H1 (cell line): ENCODE results near the gene CHST9. TPM values are rescaled to one million over a fixed set of nuclear protein-coding genes. Genes with fewer than 3 reads are reported as not detected.
A peak's percentile ranks its signal among the peaks of the same experiment; 100 is the strongest.

Experiments
- CREB1 ChIP-seq: IDR thresholded peaks from 2 replicates; pipeline ENCODE4 v1.6.1; 2012; ENCODE audit warnings: inconsistent platforms
- EGR1 ChIP-seq: IDR thresholded peaks from 2 replicates; pipeline ENCODE4 v1.6.1; 2011; ENCODE audit warnings: low read depth, low read length, borderline replicate concordance
- NRF1 ChIP-seq: IDR thresholded peaks from 2 replicates; pipeline ENCODE4 v1.6.1; 2011; ENCODE audit warnings: mild to moderate bottlenecking, low read depth, low read length, improper control_type of control experiment
- RAD21 ChIP-seq, 2 experiments: IDR thresholded peaks in 1 of 2; conservative IDR thresholded peaks in 1 of 2; 2 replicates each; pipeline ENCODE4 v1.6.1; 2011; ENCODE audit warnings: low read depth in 2 of 2, low read length in 2 of 2, improper control_type of control experiment in 1 of 2, inconsistent platforms in 1 of 2, mild to moderate bottlenecking in 1 of 2, moderate library complexity in 1 of 2
- RXRA ChIP-seq: IDR thresholded peaks from 2 replicates; pipeline ENCODE4 v1.6.1; 2011; ENCODE audit warnings: low read depth, mild to moderate bottlenecking, low read length, moderate library complexity; ENCODE audit not compliant: insufficient read depth
- SIN3A ChIP-seq, 2 experiments: IDR thresholded peaks in 1 of 2; conservative IDR thresholded peaks in 1 of 2; 2 replicates each; pipeline ENCODE4 v1.6.1; 2011 to 2012; ENCODE audit warnings: low read length in 2 of 2, improper control_type of control experiment in 1 of 2, low read depth in 1 of 2, mild to moderate bottlenecking in 1 of 2
- ZNF274 ChIP-seq: IDR thresholded peaks from 2 replicates; pipeline ENCODE4 v1.7.0; 2012; ENCODE audit warnings: low read length, borderline replicate concordance; ENCODE audit errors: extremely low read depth
- polyA plus RNA-seq, 7 experiments: library from polyadenylated mRNA; depleted of rRNA in 3 of 7; stranded (reverse) in 5 of 7; unstranded in 2 of 7; fragments of >200 nt in 5 of 7; fragments of 200-250 nt in 2 of 7; gene quantifications; 1 replicate in 5 of 7; 2 replicates in 1 of 7; 4 replicates in 1 of 7; pipeline versions ENCODE4 v1.2.1 to v1.2.3, GENCODE V29; 2011 to 2013; ENCODE audit warnings: missing spikeins in 2 of 7, mixed read lengths in 2 of 7
- total RNA-seq: library from RNA; stranded (reverse); fragmentation: NEBNext Ultra II Directional; extraction: Animal tissue kit (Norgen Biotek cat#: 25700); gene quantifications from 2 replicates; pipeline ENCODE4 v1.2.1, GENCODE V29; 2021

The CHST9 gene
- total and polyA plus RNA-seq, 2 of the 8 experiments (the other 6 are each of a cell fraction or from before 2014, with no cell fraction given) = 3.2 to 24.3 TPM

DNA sequence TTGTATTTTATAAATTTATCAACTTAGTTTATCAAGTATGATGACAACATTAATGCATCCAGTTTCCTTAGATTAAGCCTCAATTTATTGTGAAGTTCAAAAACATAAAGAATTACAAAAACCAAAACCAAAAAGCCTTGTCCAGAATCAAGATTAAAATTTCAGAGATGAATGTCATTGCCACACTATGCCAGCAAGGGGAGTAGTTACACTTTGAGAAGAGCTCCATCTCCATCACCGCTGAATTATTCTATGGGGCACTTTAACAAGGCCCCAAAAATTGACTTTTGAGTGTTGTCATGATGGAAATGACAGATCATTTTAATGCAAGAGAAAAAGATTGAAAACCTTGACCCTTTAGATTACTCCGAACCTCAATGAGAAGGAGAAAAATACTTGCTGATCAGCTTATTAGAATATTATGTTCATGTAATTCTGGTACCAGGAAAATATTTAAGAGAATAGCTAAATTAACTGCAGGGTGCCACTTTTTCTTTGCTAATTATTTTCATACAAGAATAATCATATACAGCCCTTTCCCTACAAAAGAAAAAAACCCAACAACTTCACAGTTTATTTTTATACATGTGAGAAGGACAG lies 167.1 kb downstream of the CHST9 start (continued):
- TF ChIP-seq EGR1 = no peak
- no peak for TF ChIP-seq CREB1
- no peak for TF ChIP-seq SIN3A (conservative IDR thresholded peaks at IDR 0.05 in 1 of 2, IDR thresholded peaks at IDR 0.05 in 1 of 2; ENCODE audit: low read depth in 1 of 2, low read length in 2 of 2)
- TF ChIP-seq ZNF274 = no peak
- no peak for TF ChIP-seq NRF1
- peak; percentile 93 to 94 for TF ChIP-seq RAD21 (IDR thresholded peaks at IDR 0.05 in 1 of 2, conservative IDR thresholded peaks at IDR 0.05 in 1 of 2; ENCODE audit: low read depth in 2 of 2, low read length in 2 of 2)
- TF ChIP-seq RXRA = no peak
